GM12878 (cell line): ENCODE results near the gene NAA25. TPM values are rescaled to one million over a fixed set of nuclear protein-coding genes. Genes with fewer than 3 reads are reported as not detected.

ENCODE experiments used
- ATAC-seq: fragments of 200-7000 bp; cut with Tn5 transposase; 3 replicates; pipeline ENCODE4 v1.9.1; 2020; ENCODE audit warnings: mild to moderate bottlenecking, moderate library complexity
- BruUV-seq: library from RNA; stranded (reverse); fragments of 400-500 nt; replicated peaks from 2 replicates; lab custom pipeline; 2021; lab: Mats Ljungman, UMichigan
- CTCF ChIA-PET: fragments of 300-600 bp; sonication (Branson Sonifier 250); formaldehyde crosslinking; extraction: SDS; loops from one replicate; lab custom pipeline; 2021; ENCODE audit warnings: inconsistent platforms; lab: Yijun Ruan, JAX
- POLR2A ChIA-PET: fragments of 350-600 bp; formaldehyde crosslinking; extraction: SDS; loops from one replicate; lab custom pipeline; 2021; ENCODE audit warnings: inconsistent platforms; lab: Charles Lee
- RAD21 ChIA-PET: fragments of 300-600 bp; sonication (Branson Sonifier 250); formaldehyde crosslinking; loops from one replicate; lab custom pipeline; 2023; ENCODE audit warnings: antibody characterized with exemption; ENCODE audit not compliant: unreplicated experiment; lab: Charles Lee
- SMC1A ChIA-PET: fragments of 300-600 bp; sonication (Branson Sonifier 250); formaldehyde crosslinking; loops from one replicate; lab custom pipeline; 2023; ENCODE audit not compliant: unreplicated experiment, uncharacterized antibody; lab: Charles Lee
- DNase-seq: peaks from one replicate; pipeline ENCODE4 v3.0.0-alpha.2; 2011; ENCODE audit warnings: low read depth, low spot score
- FAIRE-seq: peaks from 3 replicates; lab custom pipeline; 2011; peaks lifted over from hg19 to GRCh38; lab: Jason Lieb, UNC
- H2AFZ ChIP-seq: 2 replicates; pipeline ENCODE4 v1.6.0; 2011; ENCODE audit warnings: low read depth, low read length, control low read depth; ENCODE audit not compliant: control insufficient read depth
- H3K27ac ChIP-seq: 2 replicates; pipeline ENCODE4 v1.5.1; 2011; ENCODE audit warnings: control low read depth; ENCODE audit not compliant: control insufficient read depth, insufficient read depth
- H3K27me3 ChIP-seq, 2 experiments: replicated peaks in 1 of 2; 2 replicates each; pipeline versions ENCODE4 v1.6.0 to v1.6.1; 2011; ENCODE audit warnings: low read length in 1 of 2; ENCODE audit not compliant: control insufficient read depth in 2 of 2, insufficient read depth in 2 of 2
- H3K36me3 ChIP-seq, 2 experiments: 2 replicates each; pipeline ENCODE4 v1.5.1; 2011; ENCODE audit warnings: low read length in 1 of 2; ENCODE audit not compliant: control insufficient read depth in 2 of 2, insufficient read depth in 2 of 2
- H3K4me1 ChIP-seq: 2 replicates; pipeline ENCODE4 v1.6.1; 2011; ENCODE audit warnings: mild to moderate bottlenecking, low read length, moderate library complexity, mixed read lengths; ENCODE audit not compliant: control insufficient read depth, insufficient read depth
- H3K4me2 ChIP-seq: 2 replicates; pipeline ENCODE4 v1.6.0; 2011; ENCODE audit warnings: control low read depth; ENCODE audit not compliant: control insufficient read depth, insufficient read depth
- H3K4me3 ChIP-seq: fragments of 200-600 bp; sonication (generic); 2 replicates; pipeline ENCODE4 v1.5.1; 2016
- H3K79me2 ChIP-seq: 2 replicates; pipeline ENCODE4 v1.6.0; 2011; ENCODE audit warnings: low read length; ENCODE audit not compliant: control insufficient read depth, insufficient read depth
- H3K9ac ChIP-seq: 2 replicates; pipeline ENCODE4 v1.8.0; 2011; ENCODE audit warnings: low read length, control low read depth, mixed read lengths; ENCODE audit not compliant: control insufficient read depth, insufficient read depth
- H3K9me3 ChIP-seq: replicated peaks from 3 replicates; pipeline ENCODE4 v1.5.1; 2011; ENCODE audit warnings: mild to moderate bottlenecking, low read length; ENCODE audit not compliant: control insufficient read depth, insufficient read depth
- H4K20me1 ChIP-seq: 2 replicates; pipeline ENCODE4 v1.6.0; 2011; ENCODE audit not compliant: control insufficient read depth, insufficient read depth
- HCFC1 ChIP-seq: fragments of 150-350 bp; IDR thresholded peaks from 2 replicates; pipeline ENCODE4 v1.6.1; 2014; ENCODE audit warnings: low read length
- IKZF2 ChIP-seq, 2 experiments: fragments of 450-650 bp; IDR thresholded peaks; 2 replicates each; pipeline ENCODE4 v1.6.1; 2017; ENCODE audit warnings: mild to moderate bottlenecking in 2 of 2, moderate library complexity in 2 of 2
- MTA3 ChIP-seq: IDR thresholded peaks from 2 replicates; pipeline ENCODE4 v1.6.1; 2012; ENCODE audit warnings: low read length, inconsistent platforms, borderline replicate concordance
- NFXL1 ChIP-seq: fragments of 450-650 bp; IDR thresholded peaks from 2 replicates; pipeline ENCODE4 v1.6.1; 2017; ENCODE audit warnings: antibody characterized with exemption, mild to moderate bottlenecking, borderline replicate concordance
- SMC3 ChIP-seq: IDR thresholded peaks from 2 replicates; pipeline ENCODE4 v1.6.1; 2011; ENCODE audit warnings: low read length, improper control_type of control experiment, borderline replicate concordance
- YY1 ChIP-seq: IDR thresholded peaks from 2 replicates; pipeline ENCODE4 v1.6.1; 2011; ENCODE audit warnings: low read depth, mild to moderate bottlenecking, low read length
- WGBS: methylation state at CpG from one replicate; pipeline ENCODE4 v1.1.6; 2016; ENCODE audit warnings: low lambda C conversion rate; ENCODE audit not compliant: insufficient replicate concordance, insufficient coverage; ENCODE audit errors: missing lambda C conversion rate; 5-methylcytosine and 5-hydroxymethylcytosine counted together
- in situ Hi-C: fragments of 300-500 bp; cut with MboI; formaldehyde crosslinking; loops from 9 replicates; pipeline ENCODE4 v1.14.3; 2018; ENCODE audit warnings: mixed read lengths
- intact Hi-C: fragments of 100-400 bp; cut with micrococcal nuclease; formaldehyde crosslinking; loops from one replicate; pipeline ENCODE4 v1.14.2; 2022; ENCODE audit not compliant: unreplicated experiment
- polyA plus RNA-seq, 11 experiments: library from polyadenylated mRNA; depleted of rRNA in 4 of 11; unstranded in 6 of 11; stranded (reverse) in 5 of 11; fragments of >200 nt; fragmentation: Nextera tagmentation in 4 of 11; fragmentation: Illumina TruSeq in 1 of 11; extraction: Ambion mirVana in 4 of 11; extraction: Trizol in 1 of 11; gene quantifications; 1 replicate in 1 of 11; 2 replicates in 10 of 11; pipeline versions ENCODE4 v1.2.1 to v1.2.3, GENCODE V29; 2011 to 2016; ENCODE audit warnings: inconsistent platforms in 2 of 11, missing spikeins in 2 of 11, low read depth in 1 of 11
- total RNA-seq, 4 experiments: library from RNA; depleted of rRNA in 3 of 4; stranded (reverse); fragments of >200 nt in 3 of 4; fragmentation: Illumina TruSeq in 1 of 4; extraction: Trizol in 1 of 4; gene quantifications; 2 replicates each; pipeline versions ENCODE4 v1.2.1 to v1.2.3, GENCODE V29; 2013 to 2021
- TF ChIP-seq, protein P1 (sequence below), 3 experiments: IDR thresholded peaks in 2 of 3; conservative IDR thresholded peaks in 1 of 3; 2 replicates each; pipeline ENCODE4 v1.5.1; 2011; ENCODE audit warnings: low read depth in 3 of 3, low read length in 3 of 3, mild to moderate bottlenecking in 3 of 3, control low read depth in 2 of 3, moderate library complexity in 2 of 3, inconsistent platforms in 1 of 3, mixed read lengths in 1 of 3; ENCODE audit not compliant: control insufficient read depth in 2 of 3, insufficient read depth in 1 of 3; ENCODE audit errors: extremely low read depth in 1 of 3

Gene NAA25
- total and polyA plus RNA-seq, 10 of the 15 experiments (the other 5 are each of a cell fraction or from before 2014, with no cell fraction given), result 15.0 to 39.2 (median 29.4) TPM

DNA sequence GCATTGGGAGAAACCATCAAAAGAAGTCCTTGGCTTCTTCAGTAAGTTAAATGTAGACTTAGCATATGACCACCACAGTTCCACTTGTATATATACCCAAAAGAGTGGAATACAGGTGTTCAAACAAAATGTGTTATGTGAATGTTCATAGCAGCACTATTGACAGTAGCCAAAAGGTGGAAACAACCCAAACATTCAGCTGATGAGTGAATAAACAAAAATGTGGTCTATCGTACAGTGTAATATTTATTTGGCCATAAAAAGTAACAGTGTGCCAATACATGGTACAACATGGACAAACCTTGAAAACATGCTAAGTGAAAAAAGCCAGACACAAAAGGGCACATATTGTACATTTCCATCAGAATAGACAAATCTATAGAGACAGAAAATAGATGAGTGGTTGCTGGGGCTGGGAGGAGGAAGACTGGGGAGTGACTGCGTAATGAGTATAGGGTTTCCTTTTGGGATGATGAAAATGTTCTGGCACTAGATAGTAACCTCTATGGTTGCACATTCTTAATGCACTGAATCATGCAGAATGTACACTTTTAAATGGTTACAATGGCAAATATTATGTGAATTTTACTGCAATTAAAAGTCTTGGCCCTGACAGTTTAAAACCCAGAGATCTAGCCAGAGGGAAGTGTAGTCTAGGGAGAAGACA lies 89.9 kb downstream of the NAA25 start:
- WGBS, result 100% methylated on average over 2 of the region's 2 CpGs
- POLR2A ChIA-PET, result interaction anchor here (0.6 kb wide), 1 partner anchor 27 kb away, joined by 3 read pairs; no protein-coding TSS in a partner anchor
- FAIRE-seq, result no peak
- no peak for ATAC-seq
- H3K9ac ChIP-seq, result no peak overlapping the region
- H2AFZ ChIP-seq, result no peak overlapping the region
- TF ChIP-seq NFXL1, result no peak
- no peak for TF ChIP-seq IKZF2 (IDR thresholded peaks at IDR 0.05)
- no peak for TF ChIP-seq HCFC1
- no peak for TF ChIP-seq MTA3
- TF ChIP-seq SMC3, result no peak
- TF ChIP-seq YY1, result no peak
- TF ChIP-seq, protein P1, sequence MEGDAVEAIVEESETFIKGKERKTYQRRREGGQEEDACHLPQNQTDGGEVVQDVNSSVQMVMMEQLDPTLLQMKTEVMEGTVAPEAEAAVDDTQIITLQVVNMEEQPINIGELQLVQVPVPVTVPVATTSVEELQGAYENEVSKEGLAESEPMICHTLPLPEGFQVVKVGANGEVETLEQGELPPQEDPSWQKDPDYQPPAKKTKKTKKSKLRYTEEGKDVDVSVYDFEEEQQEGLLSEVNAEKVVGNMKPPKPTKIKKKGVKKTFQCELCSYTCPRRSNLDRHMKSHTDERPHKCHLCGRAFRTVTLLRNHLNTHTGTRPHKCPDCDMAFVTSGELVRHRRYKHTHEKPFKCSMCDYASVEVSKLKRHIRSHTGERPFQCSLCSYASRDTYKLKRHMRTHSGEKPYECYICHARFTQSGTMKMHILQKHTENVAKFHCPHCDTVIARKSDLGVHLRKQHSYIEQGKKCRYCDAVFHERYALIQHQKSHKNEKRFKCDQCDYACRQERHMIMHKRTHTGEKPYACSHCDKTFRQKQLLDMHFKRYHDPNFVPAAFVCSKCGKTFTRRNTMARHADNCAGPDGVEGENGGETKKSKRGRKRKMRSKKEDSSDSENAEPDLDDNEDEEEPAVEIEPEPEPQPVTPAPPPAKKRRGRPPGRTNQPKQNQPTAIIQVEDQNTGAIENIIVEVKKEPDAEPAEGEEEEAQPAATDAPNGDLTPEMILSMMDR (IDR thresholded peaks at IDR 0.05 in 2 of 3, conservative IDR thresholded peaks at IDR 0.05 in 1 of 3; ENCODE audit: control insufficient read depth in 2 of 3, extremely low read depth in 1 of 3, insufficient read depth in 1 of 3, low read depth in 3 of 3, low read length in 3 of 3), result no peak
- no peak for DNase-seq
- RAD21 ChIA-PET, result interaction anchor here (0.6 kb wide), 1 partner anchor 74 kb away, joined by 5 read pairs; no protein-coding TSS in a partner anchor
- H3K27ac ChIP-seq, result no peak overlapping the region
- H3K79me2 ChIP-seq, result peaks cover 58% of the 10 kb centered on the region
- SMC1A ChIA-PET, result no interaction called here
- in situ Hi-C loops, result no loop called here
- peaks cover 16 to 31% of the 10 kb centered on the region in 2 experiments for H3K36me3 ChIP-seq
- CTCF ChIA-PET, result no interaction called here
- H3K4me3 ChIP-seq, result no peak overlapping the region
- BruUV-seq, result no TSS peak
- peaks cover 2% of the 10 kb centered on the region; the same call in 2 of the 3 replicates for H3K9me3 ChIP-seq
- peaks cover 9% of the 10 kb centered on the region; the same call in 1 of the 2 replicates for H3K4me1 ChIP-seq
- intact Hi-C loops, result loop anchor here (10.0 kb wide), 1 partner anchor 366 kb away; the partner anchor contains the start of gene HECTD4
- H4K20me1 ChIP-seq, result peaks cover 13% of the 10 kb centered on the region; the same call in 1 of the 2 replicates
- no peak overlapping the region; the same call in 1 of the 2 replicates for H3K4me2 ChIP-seq
- H3K27me3 ChIP-seq, result no peaks in the 10 kb centered on the region
